Midbrain (tissue), 1 donor: ENCODE measurements around the gene OLFML1.
"Not testable (repeated sequence)": the region's sequence is repeated elsewhere in the genome, so short reads cannot be mapped to it uniquely, and the experiment has no call there.

ENCODE experiments used
- DNase-seq: peaks from one replicate; lab custom pipeline; 2025; lab: John Stamatoyannopoulos, UW

OLFML1 gene

DNA sequence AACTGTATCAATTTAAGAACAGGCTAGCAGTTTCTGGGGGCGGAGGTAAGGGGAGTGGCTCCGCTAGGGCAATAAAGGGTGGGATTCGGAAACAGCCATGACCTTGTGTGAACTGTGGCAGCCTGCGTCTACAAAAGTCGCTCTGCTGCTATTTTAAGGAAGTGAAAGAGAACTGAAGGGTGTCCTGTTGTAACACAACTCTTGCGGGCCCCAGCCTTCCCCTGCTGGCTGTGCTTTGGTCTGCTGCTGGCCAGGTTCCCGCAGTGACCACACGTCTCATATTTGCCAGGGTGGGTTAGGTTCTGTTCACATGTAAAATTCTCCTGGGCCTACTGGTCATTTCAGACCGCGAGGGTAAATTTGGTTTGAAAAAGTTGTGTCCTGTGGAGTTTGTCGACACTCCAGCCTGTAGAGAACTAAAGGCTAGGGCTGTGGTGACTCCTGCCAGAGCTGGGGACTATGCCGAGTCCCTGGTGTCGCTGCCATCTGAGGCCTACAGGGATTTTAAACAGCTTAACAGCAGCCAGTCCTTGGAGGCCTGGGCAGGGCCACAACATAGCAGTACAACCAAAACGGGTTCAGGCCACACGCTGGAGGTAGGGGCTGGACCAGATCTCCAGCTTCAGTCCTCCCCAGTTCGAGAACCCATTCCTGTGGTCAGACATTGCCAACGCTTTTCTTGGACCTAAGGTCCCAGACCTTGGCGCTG, 27.4 kb downstream of the OLFML1 start:
- peak; percentile 69 for DNase-seq

DNA sequence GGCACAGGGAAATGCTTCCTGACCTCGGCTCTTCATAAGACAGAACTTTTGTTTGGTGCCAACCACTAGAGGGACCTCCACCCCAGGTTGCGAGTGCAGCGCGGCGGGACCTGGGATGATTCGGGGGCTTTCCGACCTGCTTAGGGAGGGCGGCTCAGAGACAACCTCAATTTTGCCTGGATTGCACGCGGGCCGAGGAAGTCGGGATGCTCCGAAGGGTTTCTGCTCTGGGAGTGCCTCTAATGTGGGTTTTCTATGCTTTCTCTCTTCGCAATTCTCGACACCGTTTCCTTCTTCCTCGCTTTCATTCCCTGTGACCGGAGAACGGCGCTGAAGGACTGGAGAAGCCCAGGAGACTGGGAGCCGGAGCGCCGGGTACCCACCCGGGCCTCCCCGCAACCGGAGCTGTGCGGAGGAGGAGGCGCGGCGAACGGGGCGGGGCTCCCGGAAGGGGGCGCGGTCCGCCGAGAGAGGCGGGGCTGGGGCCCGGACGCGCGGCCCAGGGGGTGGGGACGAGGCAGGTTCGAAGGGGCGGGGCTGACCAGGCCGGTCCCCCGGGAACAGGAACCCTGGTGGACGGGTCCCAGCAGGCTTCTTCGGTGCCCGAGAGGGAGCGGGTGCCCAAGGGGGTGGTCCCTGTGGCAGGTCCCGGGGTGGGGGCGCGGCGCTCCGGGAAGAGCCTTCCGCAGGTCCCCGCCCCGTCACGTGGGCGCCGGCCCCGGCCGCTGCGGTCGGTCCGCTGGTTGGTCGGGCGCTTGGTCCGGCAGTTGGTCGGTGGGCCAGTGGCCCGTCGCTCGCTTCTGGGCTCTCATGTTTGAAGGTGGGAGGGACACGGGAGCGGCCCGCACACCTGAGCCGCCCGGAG, 28.2 kb downstream of the OLFML1 start, which contains the start of gene PPFIBP2:
Gene PPFIBP2, plus strand, starts transcription at position 766 of the 865 bp plus-strand sequence. CDS start 35,477 bp downstream, outside the sequence.
- DNase-seq: peak; percentile 91

DNA sequence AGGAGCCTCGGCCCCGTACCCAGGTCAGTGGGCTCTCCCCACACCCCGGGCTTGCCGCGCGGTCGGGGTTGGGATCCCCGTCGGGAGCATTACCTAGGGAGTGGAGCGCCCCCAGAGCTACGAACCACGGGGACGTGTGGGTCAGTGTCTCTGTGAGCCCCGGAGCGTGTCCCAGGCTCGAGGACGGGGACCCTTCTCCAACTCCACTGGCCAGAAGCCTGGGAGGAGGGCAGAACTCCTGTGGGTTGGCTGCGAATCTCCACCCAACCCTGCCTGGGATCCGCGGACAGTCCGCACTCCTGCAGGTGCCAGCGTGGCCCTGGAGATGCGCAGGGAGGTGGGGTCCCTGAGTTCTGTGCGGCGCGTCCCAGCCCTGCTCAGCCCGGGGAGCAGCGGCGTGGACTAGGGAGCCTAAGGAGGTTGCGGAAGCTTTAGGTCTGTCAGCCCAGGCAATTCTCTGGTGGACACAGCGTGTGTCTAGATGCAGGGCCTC, 28.8 kb downstream of the OLFML1 start:
- peak; percentile 38 for DNase-seq

DNA sequence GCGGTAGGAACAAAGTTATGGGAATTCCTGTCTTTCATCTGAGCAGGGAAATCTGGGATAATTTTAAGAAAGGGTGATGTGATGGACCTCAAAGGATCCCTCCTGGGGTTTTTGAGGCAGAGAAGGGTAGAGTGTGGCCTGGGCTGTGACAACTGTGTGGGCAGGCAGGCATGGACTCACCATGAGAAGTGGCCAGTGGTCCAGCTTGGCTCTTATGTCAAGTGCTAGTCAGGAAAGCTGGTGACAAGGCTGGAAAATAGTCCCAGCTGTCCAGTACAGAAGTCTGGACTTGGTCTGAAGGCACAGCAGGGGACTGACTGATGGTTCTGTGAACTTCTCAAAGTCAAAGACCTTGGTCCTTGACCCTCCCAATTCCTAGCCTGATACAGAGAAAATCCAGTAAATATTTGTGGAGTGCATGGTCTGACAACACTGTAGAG, 30.2 kb downstream of the OLFML1 start:
- DNase-seq: no peak

DNA sequence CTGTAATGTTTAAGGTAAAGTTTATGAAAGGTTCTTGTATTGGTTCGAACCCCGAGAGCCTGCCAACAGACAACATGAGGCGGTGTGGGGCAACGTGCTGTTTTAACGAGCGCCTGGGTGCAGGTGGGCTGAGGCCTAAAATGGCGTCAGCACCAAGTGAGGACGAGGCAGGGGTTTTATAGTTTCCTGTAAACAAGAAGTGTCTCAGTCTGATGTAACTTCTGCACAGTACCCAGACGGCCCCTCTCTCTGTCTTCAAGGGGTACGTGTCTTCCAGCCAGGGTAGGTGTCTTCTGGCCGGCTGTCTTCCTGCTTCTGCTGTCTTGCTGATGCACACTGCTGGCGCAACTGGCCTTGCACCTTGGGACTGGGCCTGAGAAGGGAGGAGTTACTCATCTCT, 31.2 kb downstream of the OLFML1 start:
- DNase-seq: no peak

DNA sequence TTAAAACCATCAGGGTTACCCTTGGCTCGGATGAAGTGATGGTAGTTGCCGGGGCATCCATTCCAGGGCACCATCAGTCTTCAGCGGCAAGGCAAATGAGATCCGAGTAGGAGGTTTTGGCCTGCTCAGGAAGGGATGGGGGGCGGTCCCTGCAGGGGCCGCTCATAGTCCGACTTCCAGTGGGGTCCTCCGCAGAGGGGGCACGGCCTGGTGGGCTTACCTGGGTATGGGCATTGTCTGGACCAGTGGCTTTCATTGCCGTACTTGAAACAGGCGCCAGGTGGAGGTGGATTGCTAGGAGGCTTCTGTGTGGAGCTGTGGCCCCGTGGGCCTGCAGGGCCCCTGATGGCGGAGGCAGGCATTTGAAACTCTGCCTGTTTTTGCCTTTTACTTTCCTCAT, 32.4 kb downstream of the OLFML1 start:
- not testable (repeated sequence) for DNase-seq

DNA sequence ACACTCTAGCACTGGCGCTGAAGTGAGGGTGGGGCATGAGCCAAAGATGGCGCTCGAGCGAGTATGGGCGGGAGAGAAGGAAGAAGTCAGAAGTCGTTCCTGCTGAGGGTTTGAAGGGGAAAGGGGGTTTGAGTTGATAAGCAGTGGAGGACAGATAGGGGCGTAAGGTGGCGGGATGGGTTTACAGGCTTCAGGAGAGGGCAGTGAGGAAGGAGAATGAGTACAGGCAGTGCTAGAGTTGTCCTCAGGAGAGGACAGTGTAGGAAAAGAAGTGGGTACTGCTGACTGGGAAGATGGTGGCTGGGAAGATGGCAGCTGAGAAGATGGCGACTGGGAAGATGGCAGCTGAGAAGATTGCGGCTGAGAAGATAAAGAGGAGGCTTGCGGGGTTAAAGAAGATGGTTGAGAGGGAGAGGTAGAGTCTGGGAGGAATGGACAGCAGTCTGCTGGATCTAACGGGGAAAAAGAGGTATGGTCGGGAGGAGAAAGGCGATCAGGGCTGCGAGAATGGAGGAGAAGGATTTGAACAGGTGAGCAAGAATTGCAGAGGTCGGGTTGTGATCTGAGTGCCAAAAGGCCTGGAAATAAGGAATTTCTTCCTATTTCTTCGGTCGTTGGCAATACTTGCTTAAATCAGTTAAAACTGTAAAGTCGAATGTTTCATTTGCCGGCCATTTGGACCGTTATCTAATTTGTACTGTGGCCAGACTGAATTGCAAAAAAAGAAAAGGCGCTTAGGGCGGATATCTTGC, 33.7 kb downstream of the OLFML1 start:
- no peak for DNase-seq

DNA sequence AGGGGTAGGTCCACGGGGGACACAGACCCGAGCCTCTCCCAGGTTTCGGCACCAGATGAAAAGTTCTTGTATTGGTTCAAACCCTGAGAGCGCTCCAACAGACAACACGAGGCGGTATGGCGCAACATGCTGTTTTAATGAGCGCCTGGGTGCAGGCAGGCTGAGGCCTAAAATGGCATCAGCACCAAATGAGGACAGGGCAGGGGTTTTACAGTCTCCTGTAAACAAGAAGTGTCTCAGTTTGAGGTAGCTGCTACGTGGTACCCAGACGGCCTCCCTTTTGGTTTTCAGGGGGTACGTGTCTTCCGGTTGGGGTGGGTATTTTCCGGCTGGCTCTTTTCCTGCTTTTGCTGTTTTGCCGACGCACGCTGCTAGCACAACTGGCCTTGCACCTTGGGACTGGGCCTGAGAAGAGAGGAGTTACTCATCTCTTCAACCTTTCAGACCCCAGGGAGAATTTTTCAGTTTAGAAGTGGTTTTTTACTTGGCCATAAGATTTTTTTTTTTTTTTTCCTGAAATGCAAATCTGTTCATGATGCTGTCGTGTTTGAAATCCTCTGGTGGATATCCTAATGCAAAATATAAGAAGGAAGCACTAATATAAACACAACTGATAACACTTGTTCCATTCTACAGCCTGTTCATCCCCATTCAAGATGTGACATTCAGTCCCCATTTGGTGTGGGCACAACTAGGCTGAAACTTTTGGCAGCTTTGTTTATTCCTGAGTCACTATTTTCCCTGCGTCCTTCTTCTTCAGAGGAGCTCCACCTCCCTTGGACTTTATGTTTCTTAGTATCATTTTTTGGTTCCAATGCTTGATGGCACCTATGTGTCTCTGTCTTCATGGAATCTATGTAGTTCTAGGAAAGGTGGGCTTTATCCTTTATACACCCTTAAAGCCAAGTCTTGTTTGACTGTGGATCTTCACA, 35.0 kb downstream of the OLFML1 start:
- DNase-seq: no peak

DNA sequence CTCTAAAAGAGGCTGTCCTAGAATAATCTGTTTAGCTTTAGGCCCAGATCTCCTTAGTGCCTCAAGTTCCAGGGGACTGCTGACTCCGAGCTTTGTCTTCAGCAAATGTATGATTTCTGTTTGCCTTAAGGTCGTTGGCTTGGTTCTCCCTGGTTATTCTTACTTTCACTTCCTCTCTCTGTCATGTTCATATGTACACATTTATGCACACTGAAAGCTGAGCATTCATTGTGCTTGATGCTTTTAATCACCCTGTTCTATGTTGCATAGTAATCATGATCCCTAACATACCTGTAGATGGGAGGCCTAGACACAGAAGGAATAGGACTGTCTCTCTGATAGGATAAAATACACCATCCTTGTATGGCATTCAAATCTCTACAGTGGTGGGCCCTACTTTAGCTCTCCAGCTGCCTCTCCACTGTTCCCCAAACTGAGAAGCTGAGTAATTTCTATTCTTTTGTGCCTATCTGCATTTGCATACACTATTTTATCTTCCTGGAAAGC, 35.7 kb downstream of the OLFML1 start:
- peak; percentile 24 for DNase-seq

DNA sequence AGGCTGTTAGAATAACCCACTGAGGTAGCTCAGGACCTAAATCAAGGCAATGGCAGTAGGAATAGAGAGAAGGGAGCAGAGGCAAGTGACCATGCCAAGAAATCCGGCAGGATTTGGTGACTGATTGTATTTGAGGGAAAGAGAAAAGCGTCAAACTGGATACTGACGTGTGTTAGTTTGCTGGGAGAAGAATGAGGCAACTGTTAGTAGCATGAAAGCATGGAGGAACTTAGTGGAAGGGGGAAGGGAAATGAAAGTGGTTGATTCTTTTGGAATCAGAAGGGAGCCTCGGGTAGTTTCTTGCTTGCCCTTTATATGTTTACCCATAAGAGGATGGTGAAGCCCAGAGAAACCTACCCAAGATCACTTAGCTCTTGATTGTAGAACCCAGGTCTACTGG, 36.8 kb downstream of the OLFML1 start:
- peak; percentile 40 for DNase-seq

DNA sequence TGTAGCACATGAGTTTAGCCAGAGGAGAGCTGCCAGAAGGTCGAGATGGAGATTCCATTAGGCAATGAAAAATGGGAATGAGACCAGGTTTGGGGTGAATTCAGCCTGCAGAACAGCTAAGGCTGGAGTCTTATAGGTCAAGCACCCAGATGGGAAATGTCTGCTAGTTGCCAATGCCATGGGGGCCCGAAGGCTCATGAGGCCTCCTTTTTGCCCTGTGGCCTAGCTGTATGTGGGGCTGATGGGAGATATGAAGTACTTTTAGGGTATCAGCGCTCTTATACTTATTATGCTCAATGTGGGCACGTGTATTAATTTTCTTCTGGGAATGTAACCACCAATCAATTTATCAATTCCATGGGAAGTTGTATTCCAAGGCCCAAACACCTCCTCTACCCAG, 37.2 kb downstream of the OLFML1 start:
- DNase-seq: no peak

DNA sequence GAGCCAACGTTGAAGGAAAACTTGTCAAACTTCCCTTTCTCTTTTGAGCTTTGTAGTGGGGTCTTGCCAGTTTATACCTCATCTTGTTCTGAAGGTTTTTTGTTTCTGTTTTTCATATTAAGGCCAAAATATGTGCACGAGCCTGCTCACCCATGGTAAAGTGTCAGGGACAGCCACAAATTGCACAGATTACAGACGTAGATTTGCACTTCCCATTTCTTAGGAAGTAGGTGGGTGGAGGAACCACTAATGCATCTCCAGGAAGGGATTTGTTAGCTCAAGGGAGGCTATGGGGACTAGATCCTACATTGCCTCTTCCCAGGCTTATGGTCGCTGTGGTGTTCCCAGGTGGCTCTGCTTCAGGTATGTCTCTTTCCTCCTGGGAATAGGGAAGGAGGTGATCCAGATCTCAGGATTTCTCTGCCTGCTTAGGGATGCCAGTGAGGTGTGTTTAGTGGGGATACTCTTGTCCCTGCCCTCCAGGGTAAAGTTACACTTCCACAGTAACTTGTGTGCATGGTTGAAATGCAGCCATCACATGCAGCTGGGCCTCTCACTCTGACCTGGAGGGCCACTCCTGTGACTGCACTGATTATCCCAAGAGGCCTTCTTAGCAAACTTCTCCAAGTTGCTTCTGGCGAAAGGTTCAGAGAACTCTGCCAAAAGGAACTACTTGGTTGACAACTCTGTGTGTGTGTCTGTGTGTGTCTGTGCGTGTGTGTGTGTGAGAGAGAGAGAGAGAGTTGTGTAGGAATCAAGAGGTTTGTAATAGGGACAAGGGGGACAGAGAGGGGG, 38.3 kb downstream of the OLFML1 start:
- DNase-seq: no peak

DNA sequence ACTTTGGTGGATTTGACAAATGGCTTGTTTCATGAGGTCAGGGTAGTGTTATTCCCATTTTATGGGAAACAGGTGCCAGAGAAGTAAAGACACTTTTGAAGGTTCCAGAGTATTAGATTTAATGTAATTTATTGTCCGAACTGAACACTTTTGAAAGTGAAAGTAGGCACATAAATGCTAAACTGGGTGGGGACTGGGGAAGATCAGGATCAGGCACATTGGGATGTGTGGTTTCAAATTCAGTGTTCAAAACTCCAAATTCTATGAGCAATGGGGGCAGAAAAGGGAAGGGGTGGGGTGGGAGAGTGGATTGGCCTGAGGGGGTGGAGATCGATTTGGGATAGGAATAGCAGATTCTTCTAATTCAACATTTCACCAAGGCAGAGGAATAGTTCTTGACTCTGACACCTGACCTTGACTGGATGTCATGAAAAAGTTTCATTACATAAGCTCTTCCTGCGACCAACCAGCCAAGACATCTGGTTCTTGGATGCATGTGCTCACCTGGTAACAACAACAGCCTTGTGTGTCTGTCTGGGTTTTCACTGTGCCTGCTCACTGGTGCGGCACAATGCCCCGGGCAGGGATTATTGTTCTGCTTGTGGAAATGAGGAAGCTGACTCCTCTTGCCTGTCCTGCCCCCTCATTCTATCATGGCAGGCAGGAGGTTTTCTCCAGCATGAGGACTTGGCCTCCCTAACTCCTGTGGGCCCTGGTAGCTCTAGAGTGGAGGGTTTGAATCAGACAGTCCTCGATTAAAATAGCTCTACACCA, 39.3 kb downstream of the OLFML1 start:
- no peak for DNase-seq

DNA sequence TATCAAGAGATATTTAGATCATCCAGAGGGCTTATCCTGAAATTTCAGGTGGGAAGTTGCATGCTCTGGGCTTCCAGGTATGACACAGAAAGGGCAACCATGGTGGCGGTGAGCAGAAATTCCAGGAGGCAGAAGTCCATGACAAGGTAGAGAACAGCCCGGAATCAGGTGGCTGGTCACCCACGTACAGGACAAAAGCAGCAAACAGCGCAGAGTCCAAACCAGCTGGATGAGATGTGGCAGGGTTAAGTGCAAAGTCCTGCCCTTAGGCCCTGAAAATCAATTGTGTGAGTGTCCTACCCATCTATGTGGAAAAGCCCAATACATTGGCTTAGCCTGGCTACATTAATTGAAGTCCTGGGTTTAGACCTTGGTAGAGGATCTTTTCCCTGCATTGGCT, 40.1 kb downstream of the OLFML1 start:
- no peak for DNase-seq

DNA sequence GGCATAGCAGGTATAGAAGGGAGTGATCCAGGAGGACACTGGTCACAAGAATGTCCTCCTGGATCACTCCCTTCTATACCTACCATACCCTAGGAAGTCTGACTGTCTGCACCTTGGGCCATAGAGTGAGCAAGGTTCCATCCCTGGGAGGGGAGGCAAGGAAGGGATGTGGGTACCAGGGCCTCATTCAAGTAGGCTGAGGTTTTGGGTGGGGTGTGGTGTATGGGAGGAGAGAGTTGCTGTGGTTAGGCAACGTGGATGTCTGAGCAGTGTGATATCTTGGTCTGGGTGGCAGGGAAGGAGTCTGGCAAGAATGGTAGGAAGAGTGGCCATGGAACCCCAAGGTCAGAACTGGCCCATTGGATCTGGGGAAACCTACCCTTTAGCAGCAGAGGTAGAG, 41.7 kb downstream of the OLFML1 start:
- DNase-seq: no peak

DNA sequence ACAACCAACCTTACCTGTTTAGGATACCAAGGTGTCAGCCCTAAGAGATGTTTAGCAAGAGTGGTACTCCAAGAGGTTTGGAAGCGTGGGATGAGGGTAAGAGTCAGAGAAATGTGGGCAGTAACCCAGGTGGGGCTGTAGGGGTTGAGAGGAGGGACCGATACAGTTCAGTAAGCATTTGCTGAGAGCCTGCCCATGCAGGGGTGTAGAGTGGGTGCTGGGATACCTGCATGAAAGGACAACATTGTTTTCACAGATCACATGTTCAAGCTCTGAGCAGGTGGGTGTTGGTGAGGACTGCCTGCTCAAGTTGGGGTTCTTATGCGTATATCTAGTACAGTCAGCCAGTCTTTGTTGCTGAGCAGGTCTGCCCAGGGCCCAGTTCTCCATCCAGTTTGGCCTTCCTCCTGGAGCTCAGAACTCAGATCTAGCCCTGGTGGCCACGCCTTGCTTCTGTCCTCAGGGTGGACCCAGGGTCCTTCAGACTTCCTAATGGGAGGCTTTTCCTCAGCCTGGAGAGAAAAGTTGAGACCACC, 43.3 kb downstream of the OLFML1 start:
- no peak for DNase-seq

DNA sequence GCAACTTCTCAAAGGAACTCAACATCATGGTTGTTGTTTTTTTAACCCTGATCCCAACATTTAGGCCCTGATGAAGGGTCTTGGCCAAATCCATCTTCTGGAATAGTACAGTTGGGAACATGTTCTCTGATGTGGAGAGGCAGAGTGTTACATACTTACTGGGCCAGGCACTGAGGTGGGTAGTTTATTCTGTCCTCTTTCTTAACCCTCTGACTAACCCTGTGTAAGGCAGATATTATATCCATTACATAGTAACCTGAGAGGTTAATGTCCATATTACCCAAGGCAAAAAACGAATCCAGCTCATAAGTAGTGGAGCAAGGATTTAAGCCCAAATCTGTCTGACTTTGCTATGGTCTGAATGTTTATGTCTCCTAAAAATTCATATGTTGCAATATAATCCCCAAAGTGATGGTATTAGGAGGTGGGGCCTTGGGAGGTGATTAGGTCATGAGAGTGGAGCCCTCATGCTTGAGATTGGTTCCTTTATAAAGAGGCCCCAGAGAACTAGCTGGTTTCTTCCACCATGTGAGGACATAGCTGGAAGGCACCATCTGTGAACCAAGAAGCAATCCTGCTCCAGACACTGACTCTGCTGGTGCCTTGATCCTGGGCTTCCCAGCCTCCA, 44.8 kb downstream of the OLFML1 start:
- no peak for DNase-seq

DNA sequence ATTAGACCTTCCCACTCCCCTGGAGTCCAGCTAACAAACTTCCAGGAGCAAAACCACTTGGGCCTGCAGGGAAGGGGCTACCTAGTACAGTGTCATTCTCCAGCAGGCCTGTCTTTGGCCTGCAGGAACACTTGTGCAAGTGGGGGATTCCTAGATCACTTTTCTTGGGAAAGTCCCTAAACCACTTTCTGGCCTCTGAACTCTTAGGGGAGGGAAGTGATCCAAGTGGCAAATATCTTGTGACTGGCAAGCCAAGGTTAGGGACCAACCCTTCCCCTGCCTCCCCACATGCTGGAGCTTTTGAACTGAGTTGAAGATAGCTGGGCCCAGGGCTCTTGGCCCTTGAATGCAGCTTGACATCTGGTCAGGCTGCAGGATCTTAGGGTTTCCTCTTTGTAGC, 45.7 kb downstream of the OLFML1 start:
- no peak for DNase-seq
